Measurements from ENCODE around the gene CMTM8.

DNA sequence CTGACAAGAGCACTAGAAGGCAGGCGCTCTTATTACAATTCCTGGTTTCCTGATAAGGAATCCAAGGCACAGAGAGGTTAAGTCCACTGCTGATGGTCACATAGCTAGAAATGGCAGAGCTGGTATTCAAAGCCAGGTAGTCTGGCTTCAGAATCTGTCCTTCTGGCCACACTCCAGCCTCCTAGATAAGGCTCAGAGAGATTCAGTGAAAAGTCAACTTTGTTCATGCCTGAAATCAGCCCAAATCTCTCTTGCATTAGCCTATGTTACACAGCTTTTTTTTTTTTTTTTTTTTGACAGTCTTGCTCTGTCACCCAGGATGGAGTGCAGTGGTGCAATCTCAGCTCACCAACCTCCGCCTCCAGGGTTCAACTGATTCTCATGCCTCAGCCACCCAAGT lies 21.1 kb upstream of the CMTM8 start:
- TF ChIP-seq BCL11A (IDR thresholded peaks at IDR 0.05; ENCODE audit: low read depth in 2 of 2, low read length in 2 of 2) (no peak), POLR2A (IDR thresholded peaks at IDR 0.05; ENCODE audit: control extremely low read depth in 1 of 2, low read depth in 2 of 2, low read length in 2 of 2) (no peak), RNF2 (IDR thresholded peaks at IDR 0.05; ENCODE audit: borderline replicate concordance, low read depth, low read length, missing control alignments, poor library complexity, severe bottlenecking) (no peak)
- TF ChIP-seq, protein P1, sequence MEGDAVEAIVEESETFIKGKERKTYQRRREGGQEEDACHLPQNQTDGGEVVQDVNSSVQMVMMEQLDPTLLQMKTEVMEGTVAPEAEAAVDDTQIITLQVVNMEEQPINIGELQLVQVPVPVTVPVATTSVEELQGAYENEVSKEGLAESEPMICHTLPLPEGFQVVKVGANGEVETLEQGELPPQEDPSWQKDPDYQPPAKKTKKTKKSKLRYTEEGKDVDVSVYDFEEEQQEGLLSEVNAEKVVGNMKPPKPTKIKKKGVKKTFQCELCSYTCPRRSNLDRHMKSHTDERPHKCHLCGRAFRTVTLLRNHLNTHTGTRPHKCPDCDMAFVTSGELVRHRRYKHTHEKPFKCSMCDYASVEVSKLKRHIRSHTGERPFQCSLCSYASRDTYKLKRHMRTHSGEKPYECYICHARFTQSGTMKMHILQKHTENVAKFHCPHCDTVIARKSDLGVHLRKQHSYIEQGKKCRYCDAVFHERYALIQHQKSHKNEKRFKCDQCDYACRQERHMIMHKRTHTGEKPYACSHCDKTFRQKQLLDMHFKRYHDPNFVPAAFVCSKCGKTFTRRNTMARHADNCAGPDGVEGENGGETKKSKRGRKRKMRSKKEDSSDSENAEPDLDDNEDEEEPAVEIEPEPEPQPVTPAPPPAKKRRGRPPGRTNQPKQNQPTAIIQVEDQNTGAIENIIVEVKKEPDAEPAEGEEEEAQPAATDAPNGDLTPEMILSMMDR (IDR thresholded peaks at IDR 0.05; ENCODE audit: control extremely low read depth in 1 of 3, insufficient read depth in 1 of 3, low read depth in 1 of 3, low read length in 3 of 3) = no peak
